Measurements from ENCODE around the gene FAAP100. TPM values are rescaled to one million over a fixed set of nuclear protein-coding genes. Genes with fewer than 3 reads are reported as not detected.

FAAP100 gene
- total RNA-seq, 2 donors from 2014 or later, result 18.9 TPM

Other genes with a start within 250 kb of the FAAP100 start
- gene BAHCC1, start 156.9 kb downstream of the FAAP100 start, total RNA-seq, result 10 to 100 TPM; 17.3 to 19.1 TPM
- 1,000 to 10,000 TPM; 1,410 to 1,809 TPM for gene ACTG1, start 39.6 kb downstream of the FAAP100 start, total RNA-seq
- 1 to 10 TPM; 1.6 to 2.0 TPM for gene FSCN2, start 24.0 kb downstream of the FAAP100 start, total RNA-seq
- 10 to 100 TPM; 77.7 to 87.3 TPM for gene NPLOC4, start 84.8 kb upstream of the FAAP100 start, total RNA-seq
- under 1 TPM; 0.14 to 0.51 TPM for gene TSPAN10, start 84.8 kb upstream of the FAAP100 start, total RNA-seq
- gene PDE6G, start 104.2 kb upstream of the FAAP100 start, total RNA-seq, result not detected
- 10 to 100 TPM; 18.0 to 21.2 TPM for gene OXLD1, start 114.3 kb upstream of the FAAP100 start, total RNA-seq
- gene CCDC137, start 114.4 kb upstream of the FAAP100 start, total RNA-seq, result 1 to 10 TPM; 8.5 to 9.9 TPM
- 10 to 100 TPM; 20.0 to 26.7 TPM for gene ARL16, start 131.4 kb upstream of the FAAP100 start, total RNA-seq
- 10 to 100 TPM; 81.6 to 90.7 TPM for gene HGS, start 131.7 kb upstream of the FAAP100 start, total RNA-seq
- 10 to 100 TPM; 31.8 to 36.8 TPM for gene MRPL12, start 151.0 kb upstream of the FAAP100 start, total RNA-seq
- gene SLC25A10, start 159.9 kb upstream of the FAAP100 start, total RNA-seq, result 1 to 10 TPM; 1.9 to 2.3 TPM